ENCODE results near the gene KCNJ1. TPM values are rescaled to one million over a fixed set of nuclear protein-coding genes. Genes with fewer than 3 reads are reported as not detected.
A peak's percentile ranks its signal among the peaks of the same experiment; 100 is the strongest.

Gene KCNJ1
- total RNA-seq, 2 experiments from 2014 or later: not detected

DNA sequence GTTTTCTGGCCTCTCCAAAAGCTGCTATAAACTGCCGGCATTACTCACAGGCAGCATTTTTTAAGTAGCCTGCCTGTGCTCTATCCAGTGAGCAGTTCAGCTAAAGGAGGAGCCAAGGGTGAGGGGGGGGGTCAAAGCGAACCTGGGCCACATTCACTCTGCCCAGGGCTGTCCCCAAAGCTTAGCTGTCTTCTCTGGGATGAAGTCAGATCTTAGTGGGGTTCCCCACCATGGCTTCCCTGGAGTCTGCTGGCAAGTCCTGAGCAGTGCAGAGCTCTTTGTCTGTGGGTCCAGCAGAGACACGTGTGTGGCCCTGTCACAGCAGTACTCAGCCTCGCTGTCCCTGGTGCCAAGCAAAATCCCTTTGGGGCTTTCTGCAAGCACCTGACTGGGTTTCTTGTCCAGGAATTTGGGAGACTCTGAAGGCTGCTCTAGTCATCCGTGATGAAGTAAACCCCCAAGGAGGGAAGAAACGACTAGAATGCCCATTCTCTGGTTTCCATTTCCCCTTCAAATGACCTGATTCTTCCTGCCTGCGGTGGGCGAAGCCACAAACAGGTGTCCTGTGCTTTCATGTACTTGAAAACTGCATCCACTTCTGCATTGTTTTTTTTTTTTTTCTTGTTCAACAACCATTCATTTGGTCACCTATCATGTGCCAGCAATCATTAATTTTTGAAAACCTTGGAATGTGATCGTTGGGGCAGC lies 26.6 kb upstream of the KCNJ1 start:
- H3K9me3 Mint-ChIP-seq: no peaks in the 10 kb centered on the region
- peaks cover 8% of the 10 kb centered on the region for H3K4me1 Mint-ChIP-seq
- H3K27ac Mint-ChIP-seq: no peak overlapping the region
- H3K36me3 Mint-ChIP-seq: no peaks in the 10 kb centered on the region
- H3K27me3 Mint-ChIP-seq: peaks cover 55% of the 10 kb centered on the region
- DNase-seq: no peak
- H3K4me3 Mint-ChIP-seq: no peak overlapping the region

DNA sequence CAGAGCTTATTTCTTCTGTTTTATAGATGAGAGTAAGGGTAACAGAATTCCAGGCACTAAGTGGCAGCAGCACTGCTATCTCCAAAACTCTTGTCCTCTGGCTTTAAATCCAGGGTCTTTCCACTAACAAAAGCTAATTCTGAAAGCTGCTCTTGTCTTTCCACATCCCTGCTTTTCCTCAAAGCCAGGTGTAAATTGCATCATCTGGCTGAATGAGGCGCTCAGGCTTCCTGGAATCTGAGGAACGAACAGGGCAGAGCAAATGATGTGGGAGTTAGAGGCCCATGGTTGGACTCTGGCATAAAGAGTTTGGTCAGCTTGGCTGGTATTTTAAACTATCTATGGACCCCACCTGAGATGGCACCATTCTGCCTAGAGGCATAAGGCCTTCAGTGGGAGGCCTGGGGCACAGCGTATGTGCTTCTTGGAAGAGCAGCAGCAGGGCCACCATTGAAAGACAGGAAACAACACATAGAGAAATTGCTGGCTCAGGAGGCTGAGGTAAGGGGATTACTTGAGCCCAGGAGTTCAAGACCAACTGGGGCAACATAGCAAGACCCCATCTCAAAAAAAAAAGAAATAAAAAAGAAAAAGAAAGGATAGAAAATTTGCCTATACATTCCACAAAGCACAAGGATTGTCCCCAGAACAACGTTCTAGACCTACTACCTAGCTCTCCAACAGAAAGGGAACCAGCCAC lies 25.9 kb upstream of the KCNJ1 start:
- Mint-ChIP-seq H3K27me3 (peaks cover 61% of the 10 kb centered on the region), H3K27ac (no peak overlapping the region), H3K36me3 (no peaks in the 10 kb centered on the region), H3K4me1 (peaks cover 8% of the 10 kb centered on the region), H3K9me3 (no peaks in the 10 kb centered on the region), H3K4me3 (no peak overlapping the region)
- DNase-seq: no peak

DNA sequence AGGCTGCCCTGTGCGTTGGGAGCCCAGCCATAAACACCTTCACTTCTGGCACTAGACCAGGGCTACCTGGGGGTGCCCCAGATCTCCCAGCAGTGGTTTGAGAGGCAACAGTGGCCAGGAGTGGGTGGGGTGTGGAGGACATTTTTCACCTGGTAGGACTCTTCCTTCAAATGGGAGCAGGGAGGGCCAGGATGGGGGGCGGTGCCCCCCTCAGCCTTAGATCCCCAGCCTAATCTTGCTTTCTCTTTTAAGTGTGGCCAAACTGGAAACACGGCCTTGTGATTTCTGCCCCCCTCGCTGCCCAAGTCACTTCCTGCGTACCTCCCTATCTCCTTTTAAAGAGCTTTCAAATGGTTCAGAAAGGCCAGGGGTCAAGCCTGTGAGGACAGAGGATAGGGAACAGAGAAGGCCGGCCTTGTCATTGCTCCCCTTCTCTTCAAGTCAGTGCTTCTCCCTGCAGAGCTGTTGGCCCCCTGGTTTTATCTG lies 24.9 kb upstream of the KCNJ1 start:
- Mint-ChIP-seq H3K27me3 (peaks cover 69% of the 10 kb centered on the region), H3K9me3 (no peaks in the 10 kb centered on the region), H3K36me3 (no peaks in the 10 kb centered on the region), H3K4me3 (no peak overlapping the region), H3K4me1 (peaks cover 8% of the 10 kb centered on the region), H3K27ac (no peak overlapping the region)
- no peak for DNase-seq

DNA sequence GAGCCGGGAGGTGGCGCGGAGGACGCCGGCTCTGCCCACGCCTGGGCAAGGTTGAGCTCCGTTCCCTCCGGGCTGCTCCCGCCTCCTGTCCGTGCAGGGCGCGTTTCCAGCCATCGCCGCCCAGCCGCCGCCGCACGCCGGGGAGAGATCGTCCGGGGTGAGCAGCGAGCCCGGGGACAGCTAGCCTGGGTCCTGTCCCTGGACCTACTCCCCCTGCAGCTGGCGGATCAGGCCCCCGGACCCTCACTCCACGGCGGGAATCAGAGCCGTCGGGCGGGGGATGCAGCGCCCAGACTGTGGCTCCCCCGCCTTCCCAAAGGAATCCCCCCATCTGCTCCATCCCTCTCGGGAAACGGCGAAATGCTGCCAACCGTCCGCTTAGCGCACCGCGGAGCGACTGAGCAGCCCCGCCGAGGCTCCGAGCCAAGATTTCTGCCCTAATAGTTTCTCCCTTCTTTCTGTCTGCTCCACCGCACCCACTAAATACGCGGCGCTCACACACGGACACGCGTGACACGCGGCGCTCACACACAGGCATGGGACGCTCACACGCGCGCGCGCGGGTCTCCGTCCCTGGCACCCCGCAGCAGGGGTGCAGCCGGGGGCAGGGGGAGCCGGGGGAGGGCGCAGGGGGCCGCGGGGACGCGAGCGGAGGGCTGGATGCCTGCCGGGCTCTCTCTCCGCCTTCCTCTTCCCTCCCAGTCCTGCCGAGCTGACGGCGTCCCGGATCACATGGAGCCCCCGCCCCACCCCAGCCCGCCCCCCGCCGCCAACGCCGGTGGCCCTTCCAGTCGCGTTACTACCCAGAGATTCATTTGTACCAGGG lies 23.7 kb upstream of the KCNJ1 start, which contains the start of gene KCNJ5:
Gene KCNJ5 (plus strand): TSS at position 814 of the 826 bp plus-strand sequence. CDS start 19,918 bp downstream, outside the sequence.
- Mint-ChIP-seq H3K36me3 (no peaks in the 10 kb centered on the region), H3K27me3 (peaks cover 69% of the 10 kb centered on the region), H3K27ac (no peak within 1 kb of the TSS), H3K9me3 (no peaks in the 10 kb centered on the region), H3K4me3 (peak within 1 kb of the TSS; percentile 68), H3K4me1 (peaks cover 8% of the 10 kb centered on the region)
- peak; percentile 29 for DNase-seq

DNA sequence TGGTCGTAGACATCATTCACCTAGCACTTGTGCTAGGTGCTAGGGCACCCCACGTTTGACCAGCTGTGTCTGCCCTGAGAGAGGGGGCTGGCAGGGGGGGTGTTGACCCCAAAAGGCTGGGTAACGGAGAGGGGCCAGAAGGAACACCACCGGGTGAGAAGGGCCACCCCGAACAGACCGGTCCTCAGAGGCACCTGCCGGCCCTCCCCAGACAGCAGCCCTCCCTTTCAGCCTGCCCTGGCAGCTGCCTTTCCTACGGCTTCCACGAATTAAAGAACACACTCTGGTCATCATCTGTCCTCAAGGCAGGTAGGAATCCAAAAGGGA lies 23.1 kb upstream of the KCNJ1 start:
- Mint-ChIP-seq H3K4me3 (no peak overlapping the region), H3K4me1 (peaks cover 8% of the 10 kb centered on the region)

DNA sequence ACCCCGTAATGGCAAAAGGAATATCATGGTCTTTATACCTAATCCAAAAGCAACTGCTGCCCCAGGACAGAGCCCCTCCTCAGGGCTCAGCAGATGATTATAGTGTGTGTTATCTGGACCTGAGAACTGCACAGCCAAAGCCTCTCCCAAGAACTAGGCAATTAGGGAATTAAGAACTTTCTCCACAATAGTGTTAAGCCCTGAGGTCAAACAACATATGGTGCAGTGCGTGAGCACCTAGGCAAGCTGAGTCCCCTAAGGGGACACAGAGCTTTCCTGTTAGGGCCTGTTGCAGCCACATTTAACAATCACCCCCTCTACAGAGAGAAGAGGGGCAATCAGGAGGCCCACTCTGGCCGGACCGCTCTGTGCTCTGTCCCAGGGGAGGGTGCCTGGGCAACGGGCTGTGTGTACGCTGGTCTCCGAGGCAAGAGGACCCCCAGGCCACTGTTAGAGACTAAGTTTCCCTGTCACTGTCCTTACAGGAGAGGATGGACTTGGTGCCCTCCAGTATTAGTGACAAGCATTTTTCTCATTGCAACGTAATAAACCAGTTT lies 22.6 kb upstream of the KCNJ1 start:
- no peak overlapping the region for H3K27ac Mint-ChIP-seq
- no peaks in the 10 kb centered on the region for H3K9me3 Mint-ChIP-seq
- peaks cover 74% of the 10 kb centered on the region for H3K27me3 Mint-ChIP-seq
- no peaks in the 10 kb centered on the region for H3K36me3 Mint-ChIP-seq
- no peak overlapping the region for H3K4me3 Mint-ChIP-seq
- H3K4me1 Mint-ChIP-seq: peaks cover 8% of the 10 kb centered on the region
- no peak for DNase-seq

More for the DNA sequence above, 23.1 kb upstream of the KCNJ1 start:
- H3K36me3 Mint-ChIP-seq: no peaks in the 10 kb centered on the region
- DNase-seq: no peak
- H3K27ac Mint-ChIP-seq: no peak overlapping the region
- H3K27me3 Mint-ChIP-seq: peaks cover 72% of the 10 kb centered on the region
- no peaks in the 10 kb centered on the region for H3K9me3 Mint-ChIP-seq

DNA sequence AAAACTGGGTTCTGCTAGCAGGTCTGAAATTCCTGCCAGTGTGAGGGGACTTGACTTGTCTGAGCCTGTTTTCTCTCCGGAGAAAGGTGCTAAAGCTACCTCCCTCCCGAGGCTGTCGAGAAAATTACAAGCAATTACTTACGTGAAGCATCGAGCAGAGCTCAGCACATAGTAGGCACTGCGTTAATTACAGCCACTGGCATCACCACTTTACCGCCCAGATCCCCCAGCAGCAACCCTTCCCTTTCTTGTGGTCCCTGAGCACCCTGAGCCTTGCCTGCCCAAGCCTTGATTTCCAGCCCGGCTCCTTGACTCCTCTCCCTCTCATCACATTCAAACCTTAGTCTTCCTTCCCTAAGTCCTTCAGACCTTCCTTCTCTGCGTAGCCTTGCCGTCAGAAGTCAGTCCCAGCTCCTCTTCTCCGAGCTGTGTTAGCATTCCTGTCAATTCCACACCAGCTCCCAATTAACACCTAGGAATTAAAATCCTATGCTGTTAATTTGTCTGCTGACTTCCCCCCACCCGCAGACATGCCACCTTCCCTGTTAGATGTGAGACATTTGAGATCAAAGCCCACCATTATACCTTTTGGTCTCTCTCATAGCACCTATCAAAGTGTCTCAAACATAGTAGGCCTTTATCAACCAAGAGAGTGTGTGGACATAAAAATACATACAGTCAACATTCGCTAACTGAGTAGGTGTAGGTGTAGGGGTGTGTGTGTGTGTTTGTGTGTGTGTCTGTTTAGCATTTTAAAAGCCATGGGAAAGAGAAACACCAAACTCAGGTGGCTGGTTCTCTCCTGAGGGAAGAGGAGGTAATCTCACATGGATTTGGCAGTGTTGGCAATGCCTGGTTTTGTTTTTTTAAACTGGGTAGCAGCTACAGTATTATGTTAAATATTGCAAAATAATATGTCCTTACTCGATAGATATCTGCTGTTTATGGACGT lies 21.2 kb upstream of the KCNJ1 start:
- no peak overlapping the region for H3K27ac Mint-ChIP-seq
- H3K4me3 Mint-ChIP-seq: no peak overlapping the region
- peaks cover 6% of the 10 kb centered on the region for H3K4me1 Mint-ChIP-seq
- peaks cover 77% of the 10 kb centered on the region for H3K27me3 Mint-ChIP-seq
- DNase-seq: no peak
- H3K9me3 Mint-ChIP-seq: no peaks in the 10 kb centered on the region
- H3K36me3 Mint-ChIP-seq: no peaks in the 10 kb centered on the region

DNA sequence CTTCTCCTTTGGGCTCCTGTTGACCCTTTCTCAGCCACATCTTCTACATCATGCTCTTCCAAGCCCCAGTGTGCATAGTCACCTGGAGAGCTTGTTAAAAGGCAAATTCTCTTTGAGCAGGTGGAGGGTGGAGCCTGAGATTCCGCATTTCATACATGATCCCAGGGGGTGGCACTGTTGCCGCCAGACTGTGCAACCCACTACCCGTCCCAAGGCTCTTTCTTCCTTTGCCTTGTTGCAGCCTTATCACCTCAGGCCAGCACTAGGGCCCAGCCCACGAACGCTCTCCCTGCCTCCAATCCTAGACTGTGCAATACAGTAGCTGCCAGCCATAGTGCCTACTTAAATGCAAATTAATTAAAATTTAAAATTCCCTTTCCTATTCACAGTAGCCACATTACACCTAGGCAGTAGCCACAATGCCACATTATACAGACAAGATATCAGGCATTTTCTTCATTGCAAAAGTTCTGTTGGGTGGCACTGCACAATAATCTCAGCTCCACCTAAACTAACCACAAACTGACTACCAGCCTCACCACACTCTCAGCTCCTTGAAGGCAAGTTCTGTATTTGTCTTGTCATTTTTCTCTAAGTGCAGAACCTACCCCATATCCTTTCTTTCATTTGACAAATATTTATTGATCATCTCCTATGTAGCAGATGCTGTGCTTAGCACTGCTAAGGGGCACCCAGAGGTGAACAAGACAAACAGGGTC lies 19.5 kb upstream of the KCNJ1 start:
- H3K27ac Mint-ChIP-seq: no peak overlapping the region
- no peaks in the 10 kb centered on the region for H3K36me3 Mint-ChIP-seq
- no peak for DNase-seq
- peaks cover 77% of the 10 kb centered on the region for H3K27me3 Mint-ChIP-seq
- H3K4me1 Mint-ChIP-seq: peaks cover 3% of the 10 kb centered on the region
- no peak overlapping the region for H3K4me3 Mint-ChIP-seq
- H3K9me3 Mint-ChIP-seq: no peaks in the 10 kb centered on the region

DNA sequence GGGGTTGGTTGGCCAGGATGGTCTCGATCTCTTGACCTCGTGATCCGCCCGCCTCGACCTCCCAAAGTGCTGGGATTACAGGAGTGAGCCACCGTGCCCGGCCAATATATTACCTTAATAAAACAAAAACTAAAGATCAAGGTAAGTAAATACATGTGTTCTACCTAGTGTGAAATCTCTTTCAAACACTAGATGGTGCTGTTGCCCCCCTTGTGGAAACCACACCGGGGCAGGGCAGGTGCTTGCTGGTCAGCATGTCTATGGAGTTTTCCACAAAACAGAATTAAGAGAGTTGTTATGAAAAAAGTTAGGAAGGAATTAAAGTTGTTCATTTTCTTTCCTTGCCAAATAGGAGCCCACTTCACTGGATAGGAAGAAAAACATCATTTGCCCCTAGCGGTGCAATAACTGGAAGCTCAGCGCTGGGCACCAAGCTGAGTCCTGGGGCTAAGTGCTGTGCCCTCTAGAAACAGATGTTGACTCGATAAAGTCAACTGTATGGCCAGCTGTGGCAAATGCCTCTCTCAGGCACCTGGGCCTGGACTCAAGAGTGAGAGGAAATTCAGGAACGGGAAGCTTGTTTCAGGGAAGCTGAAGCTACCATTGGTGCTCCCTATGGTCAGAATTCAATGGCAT lies 17.7 kb upstream of the KCNJ1 start:
- H3K27ac Mint-ChIP-seq: no peak overlapping the region
- peaks cover 59% of the 10 kb centered on the region for H3K27me3 Mint-ChIP-seq
- peak; percentile 52 for DNase-seq
- no peak overlapping the region for H3K4me3 Mint-ChIP-seq
- no peaks in the 10 kb centered on the region for H3K4me1 Mint-ChIP-seq
- H3K9me3 Mint-ChIP-seq: no peaks in the 10 kb centered on the region
- no peaks in the 10 kb centered on the region for H3K36me3 Mint-ChIP-seq

DNA sequence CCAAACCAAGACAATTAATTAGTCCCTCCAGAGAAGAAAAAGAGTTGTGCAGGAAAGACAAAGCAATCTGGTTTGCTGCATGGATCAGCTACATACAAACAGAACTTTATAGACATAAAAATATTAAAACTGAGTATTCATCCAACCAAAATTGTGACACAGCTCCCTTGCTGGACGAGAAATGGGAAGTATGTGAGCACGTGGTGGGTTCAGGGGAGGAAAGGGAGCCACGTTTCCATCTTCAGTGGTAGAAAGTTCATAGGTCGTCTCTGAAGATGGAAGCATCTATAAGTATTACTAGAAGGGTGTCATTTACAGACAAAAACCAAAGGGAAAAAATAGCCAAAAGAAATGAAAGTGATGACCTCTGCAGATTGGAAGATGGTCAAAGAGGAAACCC lies 17.0 kb upstream of the KCNJ1 start:
- Mint-ChIP-seq H3K9me3 (no peaks in the 10 kb centered on the region), H3K27me3 (peaks cover 51% of the 10 kb centered on the region), H3K4me3 (no peak overlapping the region), H3K4me1 (no peaks in the 10 kb centered on the region), H3K36me3 (no peaks in the 10 kb centered on the region), H3K27ac (no peak overlapping the region)
- DNase-seq: no peak

DNA sequence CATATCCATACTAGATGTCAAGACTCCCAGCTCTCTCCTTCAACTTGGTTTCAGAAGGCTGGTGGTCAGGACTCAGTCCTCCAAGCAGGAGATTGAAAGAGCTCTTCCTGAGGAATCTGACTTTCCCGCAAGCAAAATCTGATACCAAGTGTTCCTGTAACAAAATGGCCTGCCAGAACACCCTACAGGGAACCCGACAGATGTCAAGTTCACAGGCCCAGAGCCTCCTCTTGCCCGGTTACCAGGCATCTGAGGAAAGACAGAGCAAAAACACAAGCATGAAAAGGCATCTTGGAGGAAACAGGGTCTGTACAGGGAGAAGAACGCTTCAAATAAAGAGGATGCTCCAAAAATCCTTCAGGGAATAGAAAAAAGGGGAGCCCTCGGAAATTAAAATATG lies 15.4 kb upstream of the KCNJ1 start:
- DNase-seq: no peak
- Mint-ChIP-seq H3K4me1 (no peaks in the 10 kb centered on the region), H3K27ac (no peak overlapping the region), H3K27me3 (peaks cover 39% of the 10 kb centered on the region), H3K36me3 (no peaks in the 10 kb centered on the region), H3K4me3 (no peak overlapping the region), H3K9me3 (no peaks in the 10 kb centered on the region)

DNA sequence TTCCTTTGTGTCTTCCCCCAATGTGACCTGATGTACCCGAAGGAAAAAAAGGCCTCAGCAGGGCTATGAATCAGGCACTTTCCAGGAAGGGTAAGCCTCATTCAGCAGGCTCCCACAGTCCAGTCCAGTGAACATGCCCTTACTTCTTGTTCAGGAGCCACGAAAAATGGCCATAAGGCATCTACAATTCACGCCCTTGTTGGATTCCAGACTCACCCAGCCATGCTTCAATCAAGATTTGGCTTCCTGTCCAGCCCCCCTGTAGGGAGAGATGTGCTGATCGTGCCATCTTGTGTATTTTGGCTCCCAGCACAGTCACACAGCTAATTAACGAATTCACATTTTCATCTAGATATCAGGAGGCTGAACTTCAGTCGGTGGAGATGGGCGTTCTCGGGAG lies 14.1 kb upstream of the KCNJ1 start:
- Mint-ChIP-seq H3K4me3 (no peak overlapping the region), H3K4me1 (no peaks in the 10 kb centered on the region), H3K36me3 (no peaks in the 10 kb centered on the region), H3K27ac (no peak overlapping the region), H3K27me3 (peaks cover 33% of the 10 kb centered on the region), H3K9me3 (no peaks in the 10 kb centered on the region)
- DNase-seq: no peak

DNA sequence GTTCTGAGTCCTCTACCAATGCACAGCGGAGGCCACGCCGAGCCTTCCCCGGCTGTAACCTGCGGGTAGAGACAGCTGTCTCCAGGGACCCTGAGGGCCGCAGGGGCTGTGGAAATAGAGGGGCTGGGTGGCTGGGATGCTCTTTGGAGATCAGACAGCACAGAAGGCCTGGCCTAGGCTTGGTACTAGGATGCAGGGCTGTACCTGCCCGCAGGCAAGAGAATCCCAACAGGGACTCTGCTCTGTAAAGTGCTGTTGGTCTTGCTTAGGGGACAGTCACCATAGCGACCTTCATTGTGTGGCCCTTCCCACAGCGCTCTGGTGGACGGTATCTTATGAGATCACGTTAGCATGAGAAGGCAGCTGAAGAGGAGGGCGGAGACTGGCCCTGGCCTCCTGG lies 12.7 kb upstream of the KCNJ1 start:
- Mint-ChIP-seq H3K36me3 (no peaks in the 10 kb centered on the region), H3K9me3 (no peaks in the 10 kb centered on the region), H3K27ac (no peak overlapping the region), H3K4me1 (no peaks in the 10 kb centered on the region), H3K4me3 (no peak overlapping the region), H3K27me3 (peaks cover 23% of the 10 kb centered on the region)
- no peak for DNase-seq
